ENCODE results near the gene TRABD2A.

The TRABD2A gene

GRCh38 chr2:84823229-84823628 lies 57.7 kb downstream of the TRABD2A start:
- Histone ChIP-seq H3K4me3 (replicated peaks; ENCODE audit: insufficient read depth, low read length) (no peak overlapping the region), H3K27me3 (ENCODE audit: insufficient read depth, poor library complexity, severe bottlenecking) (no peaks in the 10 kb centered on the region), H3K27ac (replicated peaks) (no peak overlapping the region)
- DNase-seq (ENCODE audit: low read depth in 1 of 2, low spot score in 1 of 2), result no peak
- TF ChIP-seq POLR2AphosphoS5 (IDR thresholded peaks at IDR 0.05; ENCODE audit: low read depth), result no peak
- no peak for TF ChIP-seq REST (IDR thresholded peaks at IDR 0.05; ENCODE audit: insufficient replicate concordance, low read depth)
- no peak for TF ChIP-seq SPI1 (IDR thresholded peaks at IDR 0.05; ENCODE audit: borderline replicate concordance, low read depth)
- TF ChIP-seq GABPA (IDR thresholded peaks at IDR 0.05; ENCODE audit: low read depth), result no peak
- TF ChIP-seq CTCF (IDR thresholded peaks at IDR 0.05; ENCODE audit: insufficient read depth, low read length), result no peak

- TF ChIP-seq CTCF (IDR thresholded peaks at IDR 0.05; ENCODE audit: insufficient read depth, low read length) (no peak), POLR2AphosphoS5 (IDR thresholded peaks at IDR 0.05; ENCODE audit: low read depth) (no peak), GABPA (IDR thresholded peaks at IDR 0.05; ENCODE audit: low read depth) (no peak), REST (IDR thresholded peaks at IDR 0.05; ENCODE audit: insufficient replicate concordance, low read depth) (no peak), SPI1 (IDR thresholded peaks at IDR 0.05; ENCODE audit: borderline replicate concordance, low read depth) (no peak)
- Histone ChIP-seq H3K27ac (replicated peaks) (no peak overlapping the region), H3K27me3 (ENCODE audit: insufficient read depth, poor library complexity, severe bottlenecking) (no peaks in the 10 kb centered on the region), H3K4me3 (replicated peaks; ENCODE audit: insufficient read depth, low read length) (no peak overlapping the region)
- no peak for DNase-seq (ENCODE audit: low read depth in 1 of 2, low spot score in 1 of 2)
Observed at GRCh38 chr2:84821806-84822205, 59.1 kb downstream of the TRABD2A start.

GRCh38 chr2:84817239-84817655 lies 63.6 kb downstream of the TRABD2A start:
- Histone ChIP-seq H3K4me3 (replicated peaks; ENCODE audit: insufficient read depth, low read length) (no peak overlapping the region), H3K27me3 (ENCODE audit: insufficient read depth, poor library complexity, severe bottlenecking) (no peaks in the 10 kb centered on the region), H3K27ac (replicated peaks) (no peak overlapping the region)
- DNase-seq (ENCODE audit: low read depth in 1 of 2, low spot score in 1 of 2), result no peak
- TF ChIP-seq GABPA (IDR thresholded peaks at IDR 0.05; ENCODE audit: low read depth), result no peak
- no peak for TF ChIP-seq POLR2AphosphoS5 (IDR thresholded peaks at IDR 0.05; ENCODE audit: low read depth)
- no peak for TF ChIP-seq SPI1 (IDR thresholded peaks at IDR 0.05; ENCODE audit: borderline replicate concordance, low read depth)
- no peak for TF ChIP-seq CTCF (IDR thresholded peaks at IDR 0.05; ENCODE audit: insufficient read depth, low read length)

- TF ChIP-seq CTCF (IDR thresholded peaks at IDR 0.05; ENCODE audit: insufficient read depth, low read length) (no peak), REST (IDR thresholded peaks at IDR 0.05; ENCODE audit: insufficient replicate concordance, low read depth) (no peak), SPI1 (IDR thresholded peaks at IDR 0.05; ENCODE audit: borderline replicate concordance, low read depth) (no peak), POLR2AphosphoS5 (IDR thresholded peaks at IDR 0.05; ENCODE audit: low read depth) (no peak)
- H3K27ac ChIP-seq (replicated peaks), result no peak overlapping the region
Observed at GRCh38 chr2:84816426-84817026, 64.4 kb downstream of the TRABD2A start.

More at GRCh38 chr2:84816426-84817026, 64.4 kb downstream of the TRABD2A start:
- Histone ChIP-seq H3K27me3 (ENCODE audit: insufficient read depth, poor library complexity, severe bottlenecking) (no peaks in the 10 kb centered on the region), H3K4me3 (replicated peaks; ENCODE audit: insufficient read depth, low read length) (no peak overlapping the region)
- no peak for DNase-seq (ENCODE audit: low read depth in 1 of 2, low spot score in 1 of 2)
